Tibial nerve (tissue), 4 donors: Measurements from ENCODE around the gene AQP3.

Source experiments
- CTCF ChIP-seq, 5 experiments: fragments of 200-600 bp in 3 of 5; fragments of 450-650 bp in 2 of 5; sonication (generic) in 3 of 5; IDR thresholded peaks; one replicate each; pipeline ENCODE4 v1.5.1; 2016 to 2019; ENCODE audit warnings: antibody characterized with exemption in 5 of 5, mild to moderate bottlenecking in 3 of 5, moderate library complexity in 2 of 5
- EP300 ChIP-seq, 2 donors: sonication (generic); formaldehyde crosslinking; IDR thresholded peaks; one replicate each; pipeline ENCODE4 v1.6.1; 2017; ENCODE audit warnings: antibody characterized with exemption in 2 of 2, mild to moderate bottlenecking in 1 of 2
- POLR2A ChIP-seq, 2 donors: fragments of 450-650 bp; IDR thresholded peaks; one replicate each; pipeline ENCODE4 v1.6.1; 2017; ENCODE audit warnings: antibody characterized with exemption in 2 of 2, mild to moderate bottlenecking in 2 of 2, moderate library complexity in 2 of 2

- TF ChIP-seq CTCF (IDR thresholded peaks at IDR 0.05), result no peak
- no peak for TF ChIP-seq EP300 (IDR thresholded peaks at IDR 0.05)
- no peak for TF ChIP-seq POLR2A (IDR thresholded peaks at IDR 0.05)
Measured at GRCh38 chr9:33461492-33461891, 14.1 kb upstream of the AQP3 start.
